Inflammatory macrophage treated with lipopolysaccharide for 1 hour (primary cell): ENCODE data around the gene NECTIN2.
"Not testable (repeated sequence)": the region's sequence is repeated elsewhere in the genome, so short reads cannot be mapped to it uniquely, and the experiment has no call there.

ENCODE experiments used
- DNase-seq, 2 donors: peaks; one replicate each; pipeline ENCODE4 v3.0.0-alpha.2; 2020 to 2022

Gene NECTIN2

DNA sequence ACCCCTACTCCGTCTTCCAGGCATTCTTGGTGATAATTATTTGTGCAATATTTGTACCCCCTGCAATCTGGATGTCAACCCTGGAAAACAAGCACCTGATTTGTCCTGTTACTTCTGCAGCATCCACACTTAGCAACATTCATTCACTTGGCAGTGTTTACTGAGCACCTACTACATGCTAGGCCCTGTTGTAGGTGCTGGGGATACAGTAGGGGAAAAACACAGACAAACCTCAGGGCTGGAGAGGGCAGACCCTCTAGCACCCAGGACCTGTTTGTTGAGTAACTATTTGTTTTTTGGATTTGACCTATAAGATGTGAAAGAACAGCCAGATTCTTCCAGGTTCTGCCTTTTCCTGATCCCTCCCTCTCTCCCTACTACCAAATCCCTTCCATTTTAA is 9.5 kb downstream of the NECTIN2 start:
- DNase-seq: no peak

- DNase-seq: peak; percentile 75 to 79
These were observed 10.5 kb downstream of the NECTIN2 start for GRCh38 chr19:44856421-44857083.

- peak in 1 of 2 donors; percentile 26 for DNase-seq
These were observed 11.7 kb downstream of the NECTIN2 start for GRCh38 chr19:44857837-44858236.

DNA sequence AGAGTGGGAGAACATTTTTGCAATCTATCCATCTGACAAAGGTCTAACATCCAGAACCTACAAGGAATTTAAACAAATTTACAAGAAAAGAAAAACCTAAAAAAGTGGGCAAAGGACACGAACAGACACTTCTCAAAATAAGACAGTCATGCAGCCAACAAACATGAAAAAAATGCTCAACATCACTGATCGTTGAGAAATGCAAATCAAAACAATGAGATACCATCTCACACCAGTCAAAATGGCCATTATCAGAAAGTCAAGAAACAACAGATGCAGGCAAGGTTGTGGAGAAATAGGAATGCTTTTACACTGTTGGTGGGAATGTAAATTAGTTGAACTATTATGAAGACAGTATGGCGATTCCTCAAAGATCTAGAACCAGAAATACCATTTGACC is 15.5 kb downstream of the NECTIN2 start:
- not testable (repeated sequence) for DNase-seq

GRCh38 chr19:44863990-44864389 is 17.9 kb downstream of the NECTIN2 start:
- no peak for DNase-seq

DNA sequence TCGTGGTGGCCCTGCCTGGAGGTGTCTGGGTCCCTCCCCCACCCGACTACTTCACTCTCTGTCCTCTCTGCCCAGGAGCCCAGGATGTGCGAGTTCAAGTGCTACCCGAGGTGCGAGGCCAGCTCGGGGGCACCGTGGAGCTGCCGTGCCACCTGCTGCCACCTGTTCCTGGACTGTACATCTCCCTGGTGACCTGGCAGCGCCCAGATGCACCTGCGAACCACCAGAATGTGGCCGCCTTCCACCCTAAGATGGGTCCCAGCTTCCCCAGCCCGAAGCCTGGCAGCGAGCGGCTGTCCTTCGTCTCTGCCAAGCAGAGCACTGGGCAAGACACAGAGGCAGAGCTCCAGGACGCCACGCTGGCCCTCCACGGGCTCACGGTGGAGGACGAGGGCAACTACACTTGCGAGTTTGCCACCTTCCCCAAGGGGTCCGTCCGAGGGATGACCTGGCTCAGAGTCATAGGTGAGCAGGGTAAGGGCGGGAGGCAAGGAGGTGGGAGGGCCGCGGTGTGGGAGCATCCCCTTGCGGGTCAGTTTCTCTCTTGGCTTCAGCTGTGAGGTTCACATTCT is 19.2 kb downstream of the NECTIN2 start:
- DNase-seq: no peak

DNA sequence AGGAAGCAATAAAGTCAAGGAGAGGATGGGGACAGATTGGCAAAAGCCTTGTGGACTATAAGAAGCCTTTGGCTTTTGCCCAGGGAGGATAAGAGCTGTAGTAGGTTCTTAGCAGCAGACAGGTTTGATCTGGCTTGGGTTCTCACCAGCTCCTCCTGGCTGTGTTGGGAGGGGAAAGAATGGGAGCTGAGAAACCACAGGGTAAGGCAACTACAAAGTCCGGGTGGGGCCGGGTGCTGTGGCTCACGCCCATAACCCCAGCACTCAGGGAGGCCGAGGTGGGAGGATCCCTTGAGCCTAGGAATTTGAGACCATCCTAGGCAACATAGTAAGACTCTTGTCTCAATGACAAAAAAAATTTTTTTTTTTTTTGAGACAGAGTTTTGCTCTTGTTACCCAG is 20.6 kb downstream of the NECTIN2 start:
- no peak for DNase-seq

GRCh38 chr19:44867578-44867977 is 21.5 kb downstream of the NECTIN2 start:
- DNase-seq: no peak

DNA sequence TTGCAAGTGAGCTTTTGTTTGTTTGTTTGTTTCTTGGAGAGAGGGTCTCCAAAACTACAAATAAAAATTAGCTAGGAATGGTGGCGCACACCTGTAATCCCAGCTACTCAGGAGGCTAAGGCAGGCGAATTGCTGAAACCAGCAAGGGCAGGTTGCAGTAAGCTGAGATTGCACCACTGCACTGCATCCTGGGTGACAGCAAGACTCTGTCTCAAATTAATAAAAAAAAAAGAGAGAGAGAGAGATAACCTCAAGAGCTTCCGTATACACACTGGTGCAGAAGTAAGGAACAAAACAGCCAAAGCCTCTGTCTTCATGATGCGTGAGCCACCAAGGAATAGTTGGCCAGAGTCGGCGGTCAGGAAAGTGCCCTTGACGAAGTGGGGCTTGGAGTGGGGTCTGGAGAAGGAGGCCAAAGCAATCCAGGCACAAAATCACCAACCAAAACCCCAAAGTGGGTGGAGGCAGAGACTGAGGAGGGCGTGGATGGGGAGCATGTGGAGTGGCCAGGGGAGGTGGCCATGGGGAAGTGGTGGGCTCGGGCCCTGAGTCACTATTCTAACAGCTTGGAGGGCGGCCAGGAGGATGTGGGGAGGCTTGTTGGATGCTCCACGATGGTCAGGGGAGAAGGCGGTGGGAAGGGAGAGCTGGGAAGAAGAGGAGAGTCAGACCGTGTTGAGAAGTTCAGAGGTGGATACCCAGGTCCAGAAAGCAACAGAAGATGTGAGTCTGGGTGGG is 23.8 kb downstream of the NECTIN2 start:
- peak; percentile 81 to 82 for DNase-seq

GRCh38 chr19:44871809-44872208 is 25.7 kb downstream of the NECTIN2 start:
- DNase-seq: no peak

DNA sequence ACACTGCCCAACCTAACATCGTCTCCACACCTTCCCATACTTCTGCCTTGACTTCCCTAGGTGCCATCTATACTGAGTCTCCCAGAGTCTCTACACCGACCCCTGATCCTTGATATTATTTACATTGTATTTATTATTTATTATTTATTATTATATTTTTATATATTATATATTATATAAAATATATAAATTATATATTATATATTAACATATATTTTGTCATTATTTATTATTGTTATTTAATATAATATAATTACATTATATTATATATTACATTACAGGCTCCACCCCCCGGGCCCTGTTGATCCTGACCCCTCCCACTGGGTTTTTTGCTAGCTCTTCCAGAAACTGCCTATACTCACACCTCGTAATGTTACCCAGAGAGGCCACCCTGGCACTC is 26.6 kb downstream of the NECTIN2 start:
- DNase-seq: no peak

- DNase-seq: no peak
These were observed 28.2 kb downstream of the NECTIN2 start for GRCh38 chr19:44874317-44874716.

- DNase-seq: no peak
These were observed 29.8 kb downstream of the NECTIN2 start for GRCh38 chr19:44875666-44876451.

GRCh38 chr19:44876930-44877535 is 30.9 kb downstream of the NECTIN2 start:
- DNase-seq: no peak

GRCh38 chr19:44878120-44878865 is 32.2 kb downstream of the NECTIN2 start:
- DNase-seq: no peak

GRCh38 chr19:44879309-44880065 is 33.4 kb downstream of the NECTIN2 start:
- DNase-seq: no peak

DNA sequence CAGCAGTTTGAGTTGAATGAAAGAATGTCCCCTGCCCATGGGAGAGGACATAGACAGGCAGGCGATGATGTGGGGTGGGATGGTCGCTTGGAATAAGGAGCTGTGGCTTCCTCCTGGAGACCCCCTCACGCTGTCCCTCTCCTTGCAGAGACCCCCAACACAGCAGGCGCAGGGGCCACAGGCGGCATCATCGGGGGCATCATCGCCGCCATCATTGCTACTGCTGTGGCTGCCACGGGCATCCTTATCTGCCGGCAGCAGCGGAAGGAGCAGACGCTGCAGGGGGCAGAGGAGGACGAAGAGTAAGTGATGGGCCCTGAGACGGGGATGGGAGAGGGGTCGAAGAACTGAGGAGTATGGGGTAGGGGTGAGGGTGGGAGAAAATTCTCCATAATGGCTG is 36.0 kb downstream of the NECTIN2 start:
- no peak for DNase-seq

- not testable (repeated sequence) for DNase-seq
These were observed 36.7 kb downstream of the NECTIN2 start for GRCh38 chr19:44882619-44883397.

DNA sequence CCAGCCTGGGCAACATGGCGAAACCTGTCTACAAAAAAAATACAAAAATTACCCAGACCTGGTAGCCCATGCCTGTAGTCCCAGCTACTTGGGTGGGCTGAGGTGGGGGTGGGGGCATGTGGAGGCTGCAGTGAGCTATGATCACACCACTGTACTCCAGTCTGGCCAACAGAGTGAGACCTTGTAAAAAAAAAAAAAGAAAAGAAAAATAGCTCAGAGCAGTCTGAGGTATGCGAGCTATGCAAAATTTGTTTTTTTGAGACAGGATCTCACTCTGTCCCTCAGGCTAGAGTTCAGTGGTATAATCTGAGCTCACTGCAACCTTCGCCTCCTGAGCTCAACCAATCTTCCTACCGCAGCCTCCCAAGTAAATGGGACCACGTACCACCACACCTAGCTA is 37.8 kb downstream of the NECTIN2 start:
- no peak for DNase-seq

DNA sequence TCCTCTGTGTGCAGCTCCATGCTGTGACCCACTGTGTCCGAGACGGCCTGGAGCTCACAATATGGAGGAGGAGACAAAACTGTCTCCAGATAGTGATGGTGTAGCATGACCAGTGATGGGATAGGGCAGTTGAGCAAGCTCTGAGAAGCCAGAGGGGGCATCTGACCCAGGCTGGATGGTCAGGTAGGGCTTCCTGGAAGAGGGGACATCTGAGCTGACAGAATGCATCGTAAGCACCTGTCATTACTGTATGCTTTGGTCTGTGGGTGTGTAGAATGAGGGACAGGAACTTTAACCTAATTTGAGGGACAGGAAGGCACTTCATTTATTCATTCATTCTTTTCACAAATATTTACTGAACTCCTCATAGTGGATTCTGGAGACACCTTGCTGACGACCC is 38.5 kb downstream of the NECTIN2 start:
- no peak for DNase-seq

DNA sequence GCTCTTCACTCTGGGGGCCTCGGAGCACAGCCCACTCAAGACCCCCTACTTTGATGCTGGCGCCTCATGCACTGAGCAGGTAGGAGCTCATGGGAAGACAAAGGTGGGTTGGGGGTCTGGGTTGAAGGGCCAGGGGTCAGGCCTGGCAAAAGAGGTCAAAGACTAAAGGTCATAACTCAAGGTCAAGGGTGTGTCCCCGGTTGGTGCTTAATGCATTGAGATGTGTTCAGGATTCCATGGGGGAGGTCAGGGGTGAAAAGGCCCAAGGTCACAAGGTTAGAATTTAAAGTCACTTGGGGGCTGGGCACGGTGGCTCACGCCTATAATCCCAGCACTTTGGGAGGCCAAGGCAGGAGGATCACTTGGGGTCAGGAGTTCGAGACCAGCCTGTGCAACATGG is 40.0 kb downstream of the NECTIN2 start:
- no peak for DNase-seq
